GM18517 (cell line): Measurements from ENCODE around the gene OTOA.
"Not testable (repeated sequence)": the region's sequence is repeated elsewhere in the genome, so short reads cannot be mapped to it uniquely, and the experiment has no call there.

Experiments
- ATAC-seq: cut with Tn5 transposase; IDR thresholded peaks from one replicate; pipeline ENCODE4 v1.9.1; 2021; ENCODE audit warnings: mild to moderate bottlenecking, moderate library complexity; ENCODE audit not compliant: unreplicated experiment

OTOA gene

GRCh38 chr16:21663889-21664647, at the start of gene OTOA:
Gene OTOA, plus strand, starts transcription at chr16:21663968. Its CDS starts 14,547 bp downstream, at chr16:21678515.
- ATAC-seq: no peak

DNA sequence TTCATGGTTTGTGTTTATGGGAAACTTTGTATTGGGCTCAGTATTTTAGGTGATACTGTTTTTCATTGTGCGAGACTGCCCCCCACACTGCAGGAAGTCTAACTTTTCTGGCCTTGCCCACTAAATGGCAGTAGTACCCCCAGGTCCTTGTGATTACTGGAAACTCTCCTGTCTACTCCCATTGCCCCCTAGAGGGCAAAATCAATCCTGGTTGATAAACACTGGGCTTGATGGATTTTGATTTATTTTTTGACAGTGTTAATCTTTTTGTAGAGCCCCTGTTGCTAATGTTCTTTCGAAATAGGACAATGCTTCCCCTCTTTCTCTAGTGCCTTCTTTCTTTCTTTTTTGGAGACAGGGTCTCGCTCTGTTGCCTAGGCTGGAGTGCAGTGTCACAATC, 48.9 kb upstream of the OTOA start:
- ATAC-seq: no peak

GRCh38 chr16:21617607-21618006, 46.2 kb upstream of the OTOA start:
- ATAC-seq: no peak

GRCh38 chr16:21618281-21618680, 45.5 kb upstream of the OTOA start:
- ATAC-seq: no peak

- no peak for ATAC-seq
Observed at GRCh38 chr16:21619765-21620425, 43.9 kb upstream of the OTOA start.

DNA sequence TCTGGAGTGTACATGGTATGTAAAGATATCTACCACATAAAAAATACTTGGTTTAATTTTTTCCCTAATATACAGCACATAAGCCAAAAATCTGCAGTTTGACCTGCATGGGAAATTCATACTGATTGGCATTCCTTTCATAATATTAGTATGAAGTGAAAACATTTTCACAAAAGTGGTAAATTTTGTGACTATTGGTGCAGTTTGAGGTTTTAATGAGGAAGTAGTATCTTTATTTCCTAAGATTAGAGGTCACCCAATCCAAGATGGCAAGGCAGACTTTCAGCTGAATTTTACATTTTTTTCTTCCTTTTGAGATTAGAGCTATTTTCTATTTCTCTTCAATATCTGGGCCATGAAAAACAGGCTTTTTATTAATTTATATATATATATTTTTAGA, 43.2 kb upstream of the OTOA start:
- no peak for ATAC-seq

DNA sequence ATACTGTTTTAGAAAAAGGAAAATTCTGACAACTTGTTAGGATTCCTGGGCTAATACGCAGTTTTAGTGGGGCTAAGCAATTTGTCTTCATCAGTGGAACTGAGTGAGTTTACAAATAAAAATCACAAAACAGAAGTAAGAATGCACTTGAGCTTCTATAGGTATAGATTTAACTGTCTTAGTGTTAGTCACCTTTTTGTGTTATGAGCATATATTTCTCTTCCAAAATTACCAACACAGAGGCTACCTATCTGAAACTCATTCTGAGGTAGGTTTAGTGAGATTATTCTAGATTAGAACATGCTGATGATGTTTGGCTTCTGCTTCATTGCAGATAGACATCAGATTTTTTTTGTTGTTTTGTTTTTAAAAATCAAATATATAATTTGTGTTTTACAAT, 41.2 kb upstream of the OTOA start:
- no peak for ATAC-seq

DNA sequence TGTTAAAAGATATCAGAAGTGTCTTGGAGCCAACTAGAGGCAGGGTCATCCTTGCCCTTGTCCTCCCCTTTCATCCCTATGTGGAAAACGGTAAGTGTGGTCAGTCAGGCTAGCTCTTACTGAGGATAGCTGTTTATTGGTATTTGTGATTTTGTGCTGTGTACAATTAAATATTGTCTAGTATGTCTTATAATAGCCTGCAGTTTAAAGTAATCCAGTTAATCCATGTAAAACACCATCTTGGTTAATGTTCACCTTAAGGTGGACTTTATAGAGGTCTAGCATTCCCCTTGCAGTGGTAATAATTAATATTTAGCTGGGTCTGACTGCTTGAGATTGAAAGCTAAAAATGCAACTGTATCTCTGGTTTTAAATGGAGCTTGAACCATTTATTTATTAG, 38.7 kb upstream of the OTOA start:
- ATAC-seq: no peak

GRCh38 chr16:21626659-21627277, 37.0 kb upstream of the OTOA start:
- no peak for ATAC-seq

DNA sequence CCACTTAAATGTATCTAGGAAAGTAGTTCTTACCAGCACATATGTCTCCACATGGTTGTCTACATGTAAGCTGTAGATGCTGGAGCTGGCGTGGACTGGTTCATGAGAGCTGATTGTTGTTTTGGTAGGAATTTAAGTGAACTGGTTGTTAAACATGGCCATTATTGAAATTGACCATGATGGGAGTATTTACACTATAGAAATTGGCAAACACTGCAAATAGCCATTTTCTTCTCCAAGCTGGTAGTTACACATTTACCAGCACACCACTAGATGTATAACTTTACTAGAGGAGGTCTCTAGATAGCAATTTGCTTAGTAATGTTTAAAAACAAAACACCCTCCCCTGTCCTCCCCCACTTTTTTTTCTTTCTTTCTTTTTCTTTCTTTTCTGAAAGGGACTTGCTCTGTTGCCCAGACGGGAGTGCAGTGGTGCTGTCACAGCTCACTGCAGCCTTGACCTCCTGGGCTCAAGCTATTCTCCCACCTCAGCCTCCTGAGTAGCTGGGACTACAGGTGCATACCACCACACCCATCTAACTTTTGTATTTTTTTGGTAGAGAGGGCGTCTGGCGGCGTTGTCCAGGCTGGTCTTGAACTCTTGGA, 35.5 kb upstream of the OTOA start:
- no peak for ATAC-seq

- no peak for ATAC-seq
Observed at GRCh38 chr16:21628772-21629171, 35.0 kb upstream of the OTOA start.

DNA sequence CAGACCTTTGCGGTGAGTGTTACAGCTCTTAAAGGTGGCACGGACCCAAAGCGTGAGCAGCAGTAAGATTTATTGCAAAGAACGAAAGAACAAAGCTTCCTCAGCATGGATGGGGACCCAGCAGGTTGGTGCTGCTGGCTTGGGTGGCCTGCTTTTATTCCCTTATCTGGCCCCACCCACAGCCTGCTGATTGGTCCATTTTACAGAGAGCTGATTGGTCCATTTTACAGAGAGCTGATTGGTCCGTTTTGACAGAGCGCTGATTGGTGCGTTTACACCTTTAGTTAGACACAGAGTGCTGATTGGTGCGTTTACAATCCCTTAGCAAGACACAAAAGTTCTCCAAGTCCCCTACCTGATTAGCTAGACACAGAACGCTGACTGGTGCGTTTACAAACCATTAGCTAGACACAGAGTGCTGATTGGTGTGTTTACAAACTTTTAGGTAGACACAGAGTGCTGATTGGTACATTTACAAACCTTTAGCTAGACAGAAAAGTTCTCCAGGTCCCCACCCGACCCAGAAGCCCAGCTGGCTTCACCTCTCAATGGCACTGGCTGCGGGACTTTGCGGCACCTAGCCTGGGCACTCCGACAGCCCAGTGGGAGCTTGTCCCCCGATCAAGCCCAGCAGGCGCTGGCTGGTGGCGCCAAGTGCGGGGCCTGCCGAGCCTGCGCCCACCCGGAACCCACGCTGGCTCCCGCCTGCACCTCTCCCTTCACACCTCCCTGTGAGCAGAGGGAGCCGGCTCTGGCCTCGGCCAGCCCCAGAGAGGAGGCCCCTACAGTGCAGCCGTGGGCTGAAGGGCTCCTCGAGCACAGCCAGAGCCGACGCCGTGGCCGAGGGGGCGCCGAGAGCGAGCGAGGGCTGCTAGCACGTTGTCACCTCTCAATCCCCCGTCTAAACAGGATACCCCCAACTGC, 33.9 kb upstream of the OTOA start:
- ATAC-seq: not testable (repeated sequence)

DNA sequence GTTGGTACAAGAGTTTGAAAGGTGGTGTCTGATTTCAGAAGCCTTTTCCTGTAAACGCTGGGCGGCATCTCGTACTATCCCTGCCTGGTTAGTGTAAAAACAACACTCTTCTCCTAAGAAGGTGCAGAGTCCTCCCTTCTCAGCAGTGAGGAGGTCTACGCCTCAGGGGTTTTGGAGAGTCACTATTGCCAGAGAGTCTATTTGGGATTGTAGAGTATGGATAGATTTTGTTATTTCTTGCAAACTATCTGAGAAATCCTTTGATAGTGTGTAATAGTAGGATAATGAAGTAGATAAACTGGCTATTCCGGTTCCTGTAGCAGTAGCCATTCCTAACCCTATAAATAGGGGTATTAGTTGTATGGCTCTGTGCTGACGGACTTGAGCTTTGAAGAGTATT, 32.9 kb upstream of the OTOA start:
- ATAC-seq: not testable (repeated sequence)

- not testable (repeated sequence) for ATAC-seq
Observed at GRCh38 chr16:21631376-21631775, 32.4 kb upstream of the OTOA start.

- ATAC-seq: not testable (repeated sequence)
Observed at GRCh38 chr16:21631951-21632575, 31.7 kb upstream of the OTOA start.

DNA sequence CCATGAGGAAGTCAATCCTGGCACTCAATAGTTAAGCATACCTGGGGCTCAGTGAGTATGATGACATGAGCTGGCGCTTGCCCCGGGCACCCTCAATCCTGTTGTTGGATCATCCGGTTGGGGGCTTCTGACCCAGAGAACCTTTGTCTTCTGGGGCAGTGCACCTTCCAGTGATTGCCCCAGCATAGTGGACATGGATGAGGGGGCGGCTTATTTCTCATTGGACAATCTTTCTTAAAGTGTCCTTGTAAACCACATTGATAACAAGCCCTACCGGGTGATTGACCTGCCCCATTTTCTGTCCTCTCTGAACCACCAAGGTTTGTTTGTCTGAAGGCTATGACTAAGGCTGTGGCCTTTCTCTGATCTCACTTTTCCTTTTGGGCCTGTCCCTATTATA, 29.6 kb upstream of the OTOA start:
- no peak for ATAC-seq

DNA sequence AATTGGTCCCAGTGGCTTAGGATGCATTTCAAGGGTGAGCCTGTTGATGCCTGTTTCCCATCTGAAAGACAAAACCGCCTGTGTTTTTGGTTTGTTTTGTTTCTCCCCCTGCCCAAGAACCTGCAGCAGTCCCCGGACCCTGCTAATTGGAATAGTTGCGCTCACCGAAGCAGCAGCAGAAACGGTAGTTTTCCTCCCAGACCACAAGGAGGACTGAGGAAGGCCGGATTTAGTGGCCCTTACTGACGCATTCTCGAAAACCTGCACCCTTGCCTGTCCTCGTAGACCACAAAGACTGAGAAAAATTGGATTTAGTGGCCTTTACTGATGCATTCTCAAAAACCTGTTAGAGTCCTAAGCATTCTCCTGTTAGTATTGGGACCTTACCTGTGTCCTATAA, 28.1 kb upstream of the OTOA start:
- ATAC-seq: not testable (repeated sequence)

DNA sequence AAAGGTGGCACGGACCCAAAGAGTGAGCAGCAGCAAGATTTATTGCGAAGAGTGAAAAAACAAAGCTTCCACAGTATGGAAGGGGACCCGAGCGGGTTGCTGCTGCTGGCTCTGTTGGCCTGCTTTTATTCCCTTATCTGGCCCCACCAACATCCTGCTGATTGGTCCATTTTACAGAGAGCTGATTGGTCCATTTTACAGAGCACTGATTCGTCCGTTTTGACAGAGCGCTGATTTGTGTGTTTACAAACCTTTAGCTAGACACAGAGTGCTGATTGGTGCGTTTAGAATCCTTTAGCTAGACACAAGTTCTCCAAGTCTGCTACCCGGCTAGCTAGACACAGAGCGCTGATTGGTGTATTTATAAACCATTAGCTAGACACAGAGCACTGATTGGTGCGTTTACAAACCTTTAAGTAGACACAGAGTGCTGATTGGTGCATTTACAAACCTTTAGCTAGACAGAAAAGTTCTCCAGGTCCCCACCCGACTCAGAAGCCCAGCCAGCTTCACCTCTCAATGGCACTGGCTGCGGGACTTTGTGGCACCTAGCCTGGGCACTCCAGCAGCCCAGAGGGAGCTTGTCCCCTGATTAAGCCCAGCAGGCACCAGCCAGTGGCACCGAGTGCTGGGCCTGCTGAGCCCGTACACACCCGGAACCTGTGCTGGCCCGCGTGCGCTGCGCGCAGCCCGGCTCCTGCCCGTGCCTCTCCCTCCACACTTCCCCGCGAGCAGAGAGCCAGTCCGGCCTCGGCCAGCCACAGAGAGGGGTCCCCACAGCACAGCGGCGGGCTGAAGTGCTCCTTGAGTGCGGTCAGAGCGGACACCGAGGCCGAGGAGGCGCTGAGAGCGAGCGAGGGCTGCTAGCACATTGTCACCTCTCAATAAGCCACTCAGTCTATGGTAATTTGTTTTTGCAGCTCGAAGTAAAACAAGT, 26.5 kb upstream of the OTOA start:
- ATAC-seq: no peak

DNA sequence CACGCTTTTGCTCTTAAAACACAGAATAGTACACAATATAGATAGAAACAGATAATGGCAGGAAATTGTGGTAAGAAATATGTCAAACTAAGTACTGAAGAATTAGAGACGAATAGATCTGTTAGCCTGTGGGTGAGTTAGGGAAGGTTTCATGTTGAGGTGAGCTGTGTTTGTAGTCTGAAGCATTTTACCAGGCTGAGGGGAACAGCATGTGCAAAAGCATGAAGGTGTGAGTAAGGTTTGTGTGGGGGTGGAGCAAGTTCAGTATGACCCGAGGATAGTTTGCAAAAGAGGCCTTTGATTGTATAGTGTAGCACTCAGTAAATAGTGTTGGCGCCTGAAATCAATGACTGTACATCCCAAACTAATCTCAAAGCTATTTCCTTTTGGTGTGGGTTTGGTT, 25.2 kb upstream of the OTOA start:
- no peak for ATAC-seq
